Neural progenitor cell (in vitro differentiated cells): ENCODE measurements around the gene GGT6.

Experiments used
- EZH2 ChIP-seq: fragments of 200-600 bp; sonication (generic); IDR thresholded peaks from 2 replicates; pipeline ENCODE4 v1.6.1; 2017; ENCODE audit warnings: antibody characterized with exemption, mild to moderate bottlenecking, moderate library complexity
- EZH2phosphoT487 ChIP-seq: fragments of 200-600 bp; sonication (generic); IDR thresholded peaks from 2 replicates; pipeline ENCODE4 v1.6.1; 2017; ENCODE audit warnings: antibody characterized with exemption
- TF ChIP-seq, protein P1 (sequence below): fragments of 200-600 bp; sonication (generic); IDR thresholded peaks from 2 replicates; pipeline ENCODE4 v1.5.1; 2017; ENCODE audit warnings: antibody characterized with exemption, mild to moderate bottlenecking

GRCh38 chr17:4534928-4535666, 25.3 kb downstream of the GGT6 start:
- TF ChIP-seq, protein P1, sequence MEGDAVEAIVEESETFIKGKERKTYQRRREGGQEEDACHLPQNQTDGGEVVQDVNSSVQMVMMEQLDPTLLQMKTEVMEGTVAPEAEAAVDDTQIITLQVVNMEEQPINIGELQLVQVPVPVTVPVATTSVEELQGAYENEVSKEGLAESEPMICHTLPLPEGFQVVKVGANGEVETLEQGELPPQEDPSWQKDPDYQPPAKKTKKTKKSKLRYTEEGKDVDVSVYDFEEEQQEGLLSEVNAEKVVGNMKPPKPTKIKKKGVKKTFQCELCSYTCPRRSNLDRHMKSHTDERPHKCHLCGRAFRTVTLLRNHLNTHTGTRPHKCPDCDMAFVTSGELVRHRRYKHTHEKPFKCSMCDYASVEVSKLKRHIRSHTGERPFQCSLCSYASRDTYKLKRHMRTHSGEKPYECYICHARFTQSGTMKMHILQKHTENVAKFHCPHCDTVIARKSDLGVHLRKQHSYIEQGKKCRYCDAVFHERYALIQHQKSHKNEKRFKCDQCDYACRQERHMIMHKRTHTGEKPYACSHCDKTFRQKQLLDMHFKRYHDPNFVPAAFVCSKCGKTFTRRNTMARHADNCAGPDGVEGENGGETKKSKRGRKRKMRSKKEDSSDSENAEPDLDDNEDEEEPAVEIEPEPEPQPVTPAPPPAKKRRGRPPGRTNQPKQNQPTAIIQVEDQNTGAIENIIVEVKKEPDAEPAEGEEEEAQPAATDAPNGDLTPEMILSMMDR: no peak
- TF ChIP-seq EZH2phosphoT487: no peak
- no peak for TF ChIP-seq EZH2
